Uterus (tissue), 2 donors: Measurements from ENCODE around the gene UBA52.

ENCODE experiments used
- POLR2A ChIP-seq, 2 donors: fragments of 450-650 bp; IDR thresholded peaks; one replicate each; pipeline ENCODE4 v1.6.1; 2016; ENCODE audit warnings: antibody characterized with exemption in 2 of 2, mild to moderate bottlenecking in 1 of 2, moderate library complexity in 1 of 2
- TF ChIP-seq, protein P1 (sequence below), 4 experiments: fragments of 200-600 bp in 2 of 4; fragments of 450-650 bp in 2 of 4; sonication (generic) in 2 of 4; IDR thresholded peaks; one replicate each; pipeline ENCODE4 v1.5.1; 2016 to 2019; ENCODE audit warnings: antibody characterized with exemption in 4 of 4, mild to moderate bottlenecking in 2 of 4, moderate library complexity in 1 of 4

DNA sequence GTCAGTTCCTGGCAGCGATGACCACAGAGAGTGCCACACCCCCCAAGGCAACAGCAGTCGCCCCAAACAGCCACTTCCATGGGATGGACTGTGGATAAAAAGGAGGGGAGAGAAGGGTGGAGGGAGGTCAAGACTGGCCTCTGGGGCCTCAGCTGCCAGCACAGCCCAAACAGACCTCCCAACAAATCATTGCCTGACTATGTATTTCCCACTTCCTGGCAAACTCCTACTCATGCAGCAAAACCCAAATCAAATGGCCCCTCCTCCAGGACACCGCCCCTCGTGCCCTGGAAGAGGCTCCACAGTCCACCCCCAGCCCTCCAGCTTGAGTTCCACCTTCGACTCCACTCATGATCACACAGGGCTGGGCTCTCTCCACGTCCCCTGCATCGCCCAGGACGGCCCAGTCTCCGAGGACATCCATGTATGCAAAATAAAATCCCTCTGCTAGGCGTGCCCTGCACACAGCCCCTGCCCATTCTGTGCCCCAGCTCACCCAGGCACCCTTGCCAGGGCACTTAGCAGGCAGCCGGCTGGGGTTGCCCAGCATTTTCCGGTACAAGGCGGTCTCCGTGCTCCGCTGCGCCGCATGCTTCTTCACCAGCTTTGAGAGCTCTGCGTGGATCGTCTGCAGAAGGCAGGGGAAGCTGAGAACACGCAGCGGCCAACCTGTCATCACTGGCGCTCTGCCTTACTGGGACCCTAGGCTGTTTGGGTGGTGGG is 39.3 kb upstream of the UBA52 start:
- TF ChIP-seq, protein P1, sequence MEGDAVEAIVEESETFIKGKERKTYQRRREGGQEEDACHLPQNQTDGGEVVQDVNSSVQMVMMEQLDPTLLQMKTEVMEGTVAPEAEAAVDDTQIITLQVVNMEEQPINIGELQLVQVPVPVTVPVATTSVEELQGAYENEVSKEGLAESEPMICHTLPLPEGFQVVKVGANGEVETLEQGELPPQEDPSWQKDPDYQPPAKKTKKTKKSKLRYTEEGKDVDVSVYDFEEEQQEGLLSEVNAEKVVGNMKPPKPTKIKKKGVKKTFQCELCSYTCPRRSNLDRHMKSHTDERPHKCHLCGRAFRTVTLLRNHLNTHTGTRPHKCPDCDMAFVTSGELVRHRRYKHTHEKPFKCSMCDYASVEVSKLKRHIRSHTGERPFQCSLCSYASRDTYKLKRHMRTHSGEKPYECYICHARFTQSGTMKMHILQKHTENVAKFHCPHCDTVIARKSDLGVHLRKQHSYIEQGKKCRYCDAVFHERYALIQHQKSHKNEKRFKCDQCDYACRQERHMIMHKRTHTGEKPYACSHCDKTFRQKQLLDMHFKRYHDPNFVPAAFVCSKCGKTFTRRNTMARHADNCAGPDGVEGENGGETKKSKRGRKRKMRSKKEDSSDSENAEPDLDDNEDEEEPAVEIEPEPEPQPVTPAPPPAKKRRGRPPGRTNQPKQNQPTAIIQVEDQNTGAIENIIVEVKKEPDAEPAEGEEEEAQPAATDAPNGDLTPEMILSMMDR (IDR thresholded peaks at IDR 0.05), result no peak
- TF ChIP-seq POLR2A (IDR thresholded peaks at IDR 0.05), result no peak
